K562 (cell line): ENCODE results near the gene FGF11. TPM values are rescaled to one million over a fixed set of nuclear protein-coding genes. Genes with fewer than 3 reads are reported as not detected.

Source experiments
- ARNT ChIP-seq, 2 experiments: fragments of 450-650 bp; IDR thresholded peaks; 2 replicates each; pipeline ENCODE4 v1.6.1; 2016; ENCODE audit warnings: mild to moderate bottlenecking in 1 of 2
- CTBP1 ChIP-seq: fragments of 450-650 bp; IDR thresholded peaks from 2 replicates; pipeline ENCODE4 v1.6.1; 2016; ENCODE audit warnings: borderline replicate concordance
- DPF2 ChIP-seq: fragments of 450-650 bp; IDR thresholded peaks from 2 replicates; pipeline ENCODE4 v1.6.1; 2016
- ELK1 ChIP-seq: sonication (generic); formaldehyde crosslinking; IDR thresholded peaks from 2 replicates; pipeline ENCODE4 v1.8.1; 2022; ENCODE audit warnings: missing genetic modification reagents
- HES1 ChIP-seq: fragments of 450-650 bp; IDR thresholded peaks from 2 replicates; pipeline ENCODE4 v1.6.1; 2016; ENCODE audit warnings: low read depth, mild to moderate bottlenecking, moderate library complexity
- HMGXB4 ChIP-seq: sonication (generic); formaldehyde crosslinking; IDR thresholded peaks from 2 replicates; pipeline ENCODE4 v1.8.1; 2023; ENCODE audit warnings: mild to moderate bottlenecking, missing genetic modification reagents
- KHSRP ChIP-seq: fragments of 450-650 bp; IDR thresholded peaks from 2 replicates; pipeline ENCODE4 v1.6.1; 2017
- MAZ ChIP-seq, 2 experiments: fragments of 450-650 bp in 1 of 2; sonication (generic) in 1 of 2; formaldehyde crosslinking; IDR thresholded peaks in 1 of 2; conservative IDR thresholded peaks in 1 of 2; 2 replicates each; pipeline versions ENCODE4 v1.4.0 to v1.5.0; 2020; ENCODE audit warnings: mild to moderate bottlenecking in 1 of 2, missing genetic modification reagents in 1 of 2
- MLLT1 ChIP-seq, 2 experiments: fragments of 450-650 bp; IDR thresholded peaks; 2 replicates each; pipeline ENCODE4 v1.6.1; 2016
- MXI1 ChIP-seq: IDR thresholded peaks from 2 replicates; pipeline ENCODE4 v1.6.1; 2011; ENCODE audit warnings: low read depth, mild to moderate bottlenecking, improper control_type of control experiment, low read length
- NBN ChIP-seq: fragments of 450-650 bp; IDR thresholded peaks from 2 replicates; pipeline ENCODE4 v1.6.1; 2016; ENCODE audit warnings: low read depth, mild to moderate bottlenecking
- NFYB ChIP-seq: IDR thresholded peaks from 2 replicates; pipeline ENCODE4 v1.6.1; 2011; ENCODE audit warnings: mild to moderate bottlenecking, moderate library complexity; ENCODE audit not compliant: insufficient read length; ENCODE audit errors: extremely low read depth
- PHB2 ChIP-seq: fragments of 450-650 bp; IDR thresholded peaks from 2 replicates; pipeline ENCODE4 v1.6.1; 2017; ENCODE audit warnings: low read depth
- POLR2AphosphoS5 ChIP-seq: IDR thresholded peaks from 2 replicates; pipeline ENCODE4 v1.6.1; 2011; ENCODE audit warnings: mild to moderate bottlenecking, low read depth, low read length, moderate library complexity; ENCODE audit not compliant: control insufficient read depth, insufficient read depth
- RBM17 ChIP-seq: fragments of 200-400 bp; formaldehyde crosslinking; IDR thresholded peaks from 2 replicates; pipeline ENCODE4 v1.6.1; 2017; ENCODE audit warnings: low read depth, mild to moderate bottlenecking, low read length, borderline replicate concordance
- RBM25 ChIP-seq: fragments of 200-400 bp; formaldehyde crosslinking; IDR thresholded peaks from 2 replicates; pipeline ENCODE4 v1.6.1; 2018; ENCODE audit warnings: low read length, low read depth, moderate library complexity; ENCODE audit not compliant: severe bottlenecking
- SMARCA5 ChIP-seq: fragments of 450-650 bp; IDR thresholded peaks from 2 replicates; pipeline ENCODE4 v1.6.1; 2016
- SPI1 ChIP-seq: IDR thresholded peaks from 2 replicates; pipeline ENCODE4 v1.6.1; 2011; ENCODE audit warnings: low read depth, low read length, control low read depth, borderline replicate concordance
- TAF1 ChIP-seq: IDR thresholded peaks from 2 replicates; pipeline ENCODE4 v1.6.1; 2011; ENCODE audit warnings: mild to moderate bottlenecking, low read length, moderate library complexity; ENCODE audit not compliant: insufficient read depth, control insufficient read depth, severe bottlenecking; ENCODE audit errors: extremely low read depth
- TEAD2 ChIP-seq: fragments of 450-650 bp; IDR thresholded peaks from 2 replicates; pipeline ENCODE4 v1.6.1; 2016; ENCODE audit warnings: missing genetic modification characterization, control low read depth, missing compliant biosample characterization
- TRIM25 ChIP-seq: fragments of 450-650 bp; IDR thresholded peaks from 2 replicates; pipeline ENCODE4 v1.7.0; 2016; ENCODE audit warnings: borderline replicate concordance
- ZNF282 ChIP-seq: sonication (generic); formaldehyde crosslinking; IDR thresholded peaks from 2 replicates; pipeline ENCODE4 v1.8.1; 2023; ENCODE audit warnings: missing genetic modification reagents
- ZNF668 ChIP-seq: fragments of 250-450 bp; sonication (Bioruptor Pico); IDR thresholded peaks from 2 replicates; pipeline ENCODE4 v1.8.0; 2022; ENCODE audit warnings: mild to moderate bottlenecking, inconsistent platforms
- polyA plus RNA-seq, 8 experiments: library from polyadenylated mRNA; depleted of rRNA in 4 of 8; stranded (reverse) in 5 of 8; unstranded in 3 of 8; fragments of >200 nt; fragmentation: Nextera tagmentation in 2 of 8; fragmentation: Illumina TruSeq in 1 of 8; extraction: Ambion mirVana in 2 of 8; extraction: Trizol in 1 of 8; gene quantifications; 2 replicates each; pipeline versions ENCODE4 v1.2.1 to v1.2.3, GENCODE V29; 2011 to 2014; ENCODE audit warnings: inconsistent platforms in 1 of 8, missing spikeins in 1 of 8
- total RNA-seq, 7 experiments: library from RNA; depleted of rRNA in 6 of 7; stranded (reverse); fragments of >200 nt in 6 of 7; fragmentation: Illumina TruSeq in 2 of 7; extraction: Trizol in 2 of 7; gene quantifications; 2 replicates each; pipeline versions ENCODE4 v1.2.1 to v1.2.3, GENCODE V29; 2011 to 2021; ENCODE audit warnings: low replicate concordance in 1 of 7

Gene FGF11
- total and polyA plus RNA-seq, 9 of the 15 experiments (the other 6 are each of a cell fraction or from before 2014, with no cell fraction given): 1.2 to 7.5 (median 3.0) TPM

- no peak for TF ChIP-seq HMGXB4 (CRISPR knock-in tag)
- TF ChIP-seq TAF1: peak; percentile 42
- TF ChIP-seq MLLT1 (IDR thresholded peaks at IDR 0.05): no peak
- TF ChIP-seq ARNT (IDR thresholded peaks at IDR 0.05): no peak
- 0 out of 2 replicates have a peak, but pooled peaks have one; percentile 26 for TF ChIP-seq POLR2AphosphoS5
- TF ChIP-seq PHB2: no peak
- no peak for TF ChIP-seq DPF2
- TF ChIP-seq NBN: no peak
- no peak for TF ChIP-seq KHSRP
- TF ChIP-seq ZNF282 (CRISPR knock-in tag): no peak
- no peak for TF ChIP-seq MXI1
- no peak for TF ChIP-seq RBM17
- no peak for TF ChIP-seq SPI1
- no peak for TF ChIP-seq TRIM25
- no peak for TF ChIP-seq HES1
- no peak for TF ChIP-seq NFYB
- peak; percentile 51; the same call in 1 of the 2 replicates for TF ChIP-seq CTBP1
- no peak for TF ChIP-seq TEAD2 (tag)
- TF ChIP-seq MAZ (CRISPR knock-in tag; conservative IDR thresholded peaks at IDR 0.05 in 1 of 2, IDR thresholded peaks at IDR 0.05 in 1 of 2): peak; percentile 29 to 38; a peak in 1 of 4 replicates
- TF ChIP-seq SMARCA5: no peak
- no peak for TF ChIP-seq RBM25
- TF ChIP-seq ZNF668 (CRISPR knock-in tag): no peak
- TF ChIP-seq ELK1: no peak
Observed at GRCh38 chr17:7394452-7395191, 44.7 kb upstream of the FGF11 start, which contains the start of gene PLSCR3 (continued).
